MG63 (cell line): ENCODE results near the gene SNAPC4. TPM values are rescaled to one million over a fixed set of nuclear protein-coding genes. Genes with fewer than 3 reads are reported as not detected.

Source experiments
- DNase-seq: peaks from one replicate; pipeline ENCODE4 v3.0.0-alpha.2; 2020
- H3K27me3 ChIP-seq: fragments of 250-450 bp; sonication (Bioruptor Pico); 2 replicates; pipeline ENCODE4 v1.5.1; 2020; ENCODE audit warnings: mild to moderate bottlenecking, moderate library complexity
- H3K36me3 ChIP-seq: fragments of 250-450 bp; sonication (Bioruptor Pico); 2 replicates; pipeline ENCODE4 v1.5.1; 2020; ENCODE audit warnings: mild to moderate bottlenecking, moderate library complexity
- H3K4me3 ChIP-seq: fragments of 250-450 bp; sonication (Bioruptor Pico); 2 replicates; pipeline ENCODE4 v1.5.1; 2020; ENCODE audit warnings: mild to moderate bottlenecking, moderate library complexity
- H3K9me3 ChIP-seq: fragments of 250-450 bp; sonication (Bioruptor Pico); 2 replicates; pipeline ENCODE4 v1.5.1; 2020; ENCODE audit warnings: mild to moderate bottlenecking, moderate library complexity
- total RNA-seq: library from RNA; depleted of rRNA; stranded (reverse); fragments of >200 nt; shearing (Covaris generic); gene quantifications from 2 replicates; pipeline ENCODE4 v1.2.3, GENCODE V29; 2014; ENCODE audit warnings: low replicate concordance

The SNAPC4 gene
- total RNA-seq, 1 experiment from 2014 or later = 9.1 TPM

GRCh38 chr9:136370687-136371532, 29.1 kb downstream of the SNAPC4 start:
- Histone ChIP-seq H3K9me3 (no peaks in the 10 kb centered on the region), H3K36me3 (no peaks in the 10 kb centered on the region; the same call in 1 of the 2 replicates), H3K4me3 (no peak overlapping the region), H3K27me3 (no peaks in the 10 kb centered on the region)
- DNase-seq = no peak

GRCh38 chr9:136370037-136370436, 29.9 kb downstream of the SNAPC4 start:
- Histone ChIP-seq H3K36me3 (no peaks in the 10 kb centered on the region; the same call in 1 of the 2 replicates), H3K4me3 (no peak overlapping the region), H3K27me3 (no peaks in the 10 kb centered on the region), H3K9me3 (no peaks in the 10 kb centered on the region)
- DNase-seq = no peak

GRCh38 chr9:136368190-136368589, 31.8 kb downstream of the SNAPC4 start:
- no peak overlapping the region for H3K4me3 ChIP-seq
- H3K36me3 ChIP-seq = 0 out of 2 replicates have a peak, but pooled peaks cover 4% of the 10 kb centered on the region
- no peaks in the 10 kb centered on the region for H3K27me3 ChIP-seq
- H3K9me3 ChIP-seq = no peaks in the 10 kb centered on the region
- DNase-seq = no peak

GRCh38 chr9:136367296-136368145, 32.4 kb downstream of the SNAPC4 start:
- Histone ChIP-seq H3K27me3 (no peaks in the 10 kb centered on the region), H3K36me3 (peaks cover 4% of the 10 kb centered on the region; the same call in 1 of the 2 replicates), H3K4me3 (no peak overlapping the region), H3K9me3 (no peaks in the 10 kb centered on the region)
- no peak for DNase-seq

GRCh38 chr9:136366826-136367225, 33.1 kb downstream of the SNAPC4 start:
- H3K36me3 ChIP-seq = peaks cover 4% of the 10 kb centered on the region; the same call in 1 of the 2 replicates
- no peak overlapping the region for H3K4me3 ChIP-seq

GRCh38 chr9:136365775-136366222, 34.2 kb downstream of the SNAPC4 start:
- H3K4me3 ChIP-seq = no peak overlapping the region
- peaks cover 4% of the 10 kb centered on the region; the same call in 1 of the 2 replicates for H3K36me3 ChIP-seq
- no peaks in the 10 kb centered on the region for H3K9me3 ChIP-seq

More at GRCh38 chr9:136366826-136367225, 33.1 kb downstream of the SNAPC4 start:
- Histone ChIP-seq H3K27me3 (no peaks in the 10 kb centered on the region), H3K9me3 (no peaks in the 10 kb centered on the region)
- DNase-seq = no peak

GRCh38 chr9:136364942-136365774, 34.8 kb downstream of the SNAPC4 start:
- no peak for DNase-seq
- Histone ChIP-seq H3K36me3 (peaks cover 6% of the 10 kb centered on the region; the same call in 1 of the 2 replicates), H3K4me3 (no peak overlapping the region), H3K9me3 (no peaks in the 10 kb centered on the region), H3K27me3 (no peaks in the 10 kb centered on the region)

More at GRCh38 chr9:136365775-136366222, 34.2 kb downstream of the SNAPC4 start:
- no peak for DNase-seq
- H3K27me3 ChIP-seq = no peaks in the 10 kb centered on the region

- Histone ChIP-seq H3K36me3 (peaks cover 6% of the 10 kb centered on the region), H3K27me3 (no peaks in the 10 kb centered on the region), H3K9me3 (no peaks in the 10 kb centered on the region), H3K4me3 (peak overlapping the region; percentile 68)
- DNase-seq = no peak
Measured at GRCh38 chr9:136363949-136364748, 35.8 kb downstream of the SNAPC4 start.

- Histone ChIP-seq H3K36me3 (peaks cover 6% of the 10 kb centered on the region), H3K27me3 (no peaks in the 10 kb centered on the region), H3K9me3 (no peaks in the 10 kb centered on the region), H3K4me3 (peak within 1 kb of the TSS; percentile 68)
- peak; percentile 92 for DNase-seq
Measured at GRCh38 chr9:136363106-136363948, 36.6 kb downstream of the SNAPC4 start, which contains the start of gene DNLZ. TSS of gene DNLZ (minus strand) at chr9:136363744. CDS start at chr9:136363714, 30 bp downstream.

GRCh38 chr9:136362450-136362784, 37.6 kb downstream of the SNAPC4 start:
- no peaks in the 10 kb centered on the region for H3K27me3 ChIP-seq
- H3K9me3 ChIP-seq = no peaks in the 10 kb centered on the region
- H3K36me3 ChIP-seq = peaks cover 6% of the 10 kb centered on the region
- no peak for DNase-seq
- H3K4me3 ChIP-seq = no peak overlapping the region

- DNase-seq = no peak
- H3K4me3 ChIP-seq = no peak overlapping the region
- H3K36me3 ChIP-seq = peaks cover 6% of the 10 kb centered on the region
- H3K27me3 ChIP-seq = no peaks in the 10 kb centered on the region
- H3K9me3 ChIP-seq = no peaks in the 10 kb centered on the region
Measured at GRCh38 chr9:136361754-136362449, 38.1 kb downstream of the SNAPC4 start.

GRCh38 chr9:136361047-136361753, 38.8 kb downstream of the SNAPC4 start:
- Histone ChIP-seq H3K4me3 (no peak overlapping the region), H3K9me3 (no peaks in the 10 kb centered on the region), H3K36me3 (peaks cover 12% of the 10 kb centered on the region), H3K27me3 (no peaks in the 10 kb centered on the region)
- DNase-seq = no peak

GRCh38 chr9:136359774-136360718, 39.9 kb downstream of the SNAPC4 start:
- Histone ChIP-seq H3K9me3 (no peaks in the 10 kb centered on the region), H3K27me3 (no peaks in the 10 kb centered on the region), H3K4me3 (no peak overlapping the region), H3K36me3 (peaks cover 18% of the 10 kb centered on the region)
- no peak for DNase-seq
